Measurements from ENCODE around the gene CHMP4B.

Gene CHMP4B, protein sequence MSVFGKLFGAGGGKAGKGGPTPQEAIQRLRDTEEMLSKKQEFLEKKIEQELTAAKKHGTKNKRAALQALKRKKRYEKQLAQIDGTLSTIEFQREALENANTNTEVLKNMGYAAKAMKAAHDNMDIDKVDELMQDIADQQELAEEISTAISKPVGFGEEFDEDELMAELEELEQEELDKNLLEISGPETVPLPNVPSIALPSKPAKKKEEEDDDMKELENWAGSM

GRCh38 chr20:33810885-33811775, at the start of gene CHMP4B:
Gene CHMP4B (plus strand): TSS chr20:33811348. CDS start chr20:33811469, 121 bp downstream.
- no peak for TF ChIP-seq CTCF (conservative IDR thresholded peaks at IDR 0.05; ENCODE audit: low read depth, low read length)
- peak within 1 kb of the TSS; percentile 27 for H2AFZ ChIP-seq (ENCODE audit: low read depth)
- H4K20me1 ChIP-seq (ENCODE audit: insufficient read depth), result peaks cover 16% of the 10 kb centered on the region; the same call in 1 of the 2 replicates
- H3K27ac ChIP-seq, result peak within 1 kb of the TSS; percentile 70
- H3K9ac ChIP-seq, result peak within 1 kb of the TSS; percentile 85
- H3K36me3 ChIP-seq (ENCODE audit: insufficient read depth), result no peaks in the 10 kb centered on the region; the same call in 1 of the 2 replicates
- peaks cover 38% of the 10 kb centered on the region for H3K4me1 ChIP-seq (ENCODE audit: low read depth, poor library complexity, severe bottlenecking)
- H3K4me2 ChIP-seq, result peak within 1 kb of the TSS; percentile 74
- H3K27me3 ChIP-seq (ENCODE audit: insufficient read depth, low read depth), result no peaks in the 10 kb centered on the region
- H3K79me2 ChIP-seq (ENCODE audit: insufficient read depth, low read depth), result peaks cover 49% of the 10 kb centered on the region
- H3K4me3 ChIP-seq (IDR thresholded peaks at IDR 0.05; ENCODE audit: insufficient read depth, low read depth, low read length), result peak within 1 kb of the TSS; percentile 65

- no peak overlapping the region for H2AFZ ChIP-seq (ENCODE audit: low read depth)
- no peak overlapping the region for H3K4me3 ChIP-seq (IDR thresholded peaks at IDR 0.05; ENCODE audit: insufficient read depth, low read depth, low read length)
- no peaks in the 10 kb centered on the region for H3K27me3 ChIP-seq (ENCODE audit: insufficient read depth, low read depth)
- no peak overlapping the region for H3K27ac ChIP-seq
- no peak overlapping the region for H3K9ac ChIP-seq
- no peaks in the 10 kb centered on the region for H4K20me1 ChIP-seq (ENCODE audit: insufficient read depth)
- no peaks in the 10 kb centered on the region for H3K36me3 ChIP-seq (ENCODE audit: insufficient read depth)
- no peak for TF ChIP-seq CTCF (conservative IDR thresholded peaks at IDR 0.05; ENCODE audit: low read depth, low read length)
- no peak overlapping the region for H3K4me2 ChIP-seq
- H3K79me2 ChIP-seq (ENCODE audit: insufficient read depth, low read depth), result no peaks in the 10 kb centered on the region
- H3K4me1 ChIP-seq (ENCODE audit: low read depth, poor library complexity, severe bottlenecking), result no peaks in the 10 kb centered on the region
These were observed 49.4 kb upstream of the CHMP4B start for GRCh38 chr20:33761698-33762250.

GRCh38 chr20:33765099-33765498, 46.0 kb upstream of the CHMP4B start:
- H3K79me2 ChIP-seq (ENCODE audit: insufficient read depth, low read depth), result no peaks in the 10 kb centered on the region
- no peak overlapping the region for H3K9ac ChIP-seq
- H3K36me3 ChIP-seq (ENCODE audit: insufficient read depth), result no peaks in the 10 kb centered on the region
- no peak overlapping the region for H3K27ac ChIP-seq
- H3K4me2 ChIP-seq, result no peak overlapping the region
- TF ChIP-seq CTCF (conservative IDR thresholded peaks at IDR 0.05; ENCODE audit: low read depth, low read length), result no peak
- H3K4me1 ChIP-seq (ENCODE audit: low read depth, poor library complexity, severe bottlenecking), result peaks cover 14% of the 10 kb centered on the region
- no peak overlapping the region for H3K4me3 ChIP-seq (IDR thresholded peaks at IDR 0.05; ENCODE audit: insufficient read depth, low read depth, low read length)
- no peaks in the 10 kb centered on the region for H3K27me3 ChIP-seq (ENCODE audit: insufficient read depth, low read depth)
- H2AFZ ChIP-seq (ENCODE audit: low read depth), result no peak overlapping the region
- no peaks in the 10 kb centered on the region for H4K20me1 ChIP-seq (ENCODE audit: insufficient read depth)

DNA sequence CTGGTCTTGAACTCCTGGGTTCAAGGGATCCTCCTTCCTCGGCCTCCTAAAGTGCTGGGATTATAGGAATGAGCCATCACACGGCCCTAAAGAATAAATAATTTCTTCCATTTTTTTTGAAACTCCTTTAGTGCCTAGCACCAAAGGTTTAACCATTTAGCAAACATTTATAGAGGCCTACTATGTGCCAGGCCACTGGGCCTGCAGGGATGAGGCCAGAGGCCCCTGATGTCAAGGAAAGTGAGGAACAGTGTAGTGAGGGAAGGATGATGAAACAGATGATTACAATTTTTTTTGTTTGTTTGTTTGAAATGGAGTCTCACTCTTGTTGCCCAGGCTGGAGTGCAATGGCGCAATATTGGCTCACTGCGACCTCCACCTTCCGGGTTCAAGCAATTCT, 45.6 kb upstream of the CHMP4B start:
- no peaks in the 10 kb centered on the region for H3K79me2 ChIP-seq (ENCODE audit: insufficient read depth, low read depth)
- H3K36me3 ChIP-seq (ENCODE audit: insufficient read depth), result no peaks in the 10 kb centered on the region
- no peak overlapping the region for H2AFZ ChIP-seq (ENCODE audit: low read depth)
- H3K4me2 ChIP-seq, result no peak overlapping the region
- H3K4me1 ChIP-seq (ENCODE audit: low read depth, poor library complexity, severe bottlenecking), result peaks cover 14% of the 10 kb centered on the region
- H3K9ac ChIP-seq, result no peak overlapping the region
- no peaks in the 10 kb centered on the region for H4K20me1 ChIP-seq (ENCODE audit: insufficient read depth)
- no peak overlapping the region for H3K4me3 ChIP-seq (IDR thresholded peaks at IDR 0.05; ENCODE audit: insufficient read depth, low read depth, low read length)
- no peaks in the 10 kb centered on the region for H3K27me3 ChIP-seq (ENCODE audit: insufficient read depth, low read depth)
- no peak for TF ChIP-seq CTCF (conservative IDR thresholded peaks at IDR 0.05; ENCODE audit: low read depth, low read length)
- no peak overlapping the region for H3K27ac ChIP-seq

All from KMS-11 (cell line).